ENCODE measurements around the gene CMKLR1. TPM values are rescaled to one million over a fixed set of nuclear protein-coding genes. Genes with fewer than 3 reads are reported as not detected.

CMKLR1 gene
- total RNA-seq, 1 experiment from 2014 or later: 0.12 TPM

GRCh38 chr12:108358580-108358965 is 19.5 kb upstream of the CMKLR1 start:
- peaks cover 7% of the 10 kb centered on the region for H3K9me3 Mint-ChIP-seq (ENCODE audit: unreplicated experiment)
- CTCF ChIA-PET: no interaction called here
- H3K27ac Mint-ChIP-seq (ENCODE audit: low read depth, unreplicated experiment): no peak overlapping the region
- DNase-seq (ENCODE audit: unreplicated experiment): no peak
- intact Hi-C loops (cut with micrococcal nuclease): no loop called here
- H3K27me3 Mint-ChIP-seq (ENCODE audit: insufficient read depth, unreplicated experiment): no peaks in the 10 kb centered on the region
- no peak for TF ChIP-seq CTCF (IDR thresholded peaks at IDR 0.05; ENCODE audit: unreplicated experiment)
- H3K4me3 Mint-ChIP-seq (ENCODE audit: unreplicated experiment): no peak overlapping the region
- peaks cover under 1% of the 10 kb centered on the region for H3K4me1 Mint-ChIP-seq (ENCODE audit: insufficient read depth, unreplicated experiment)
- POLR2A ChIA-PET: no interaction called here
- no TSS peak for BruUV-seq (replicated peaks)
- H3K36me3 Mint-ChIP-seq (ENCODE audit: insufficient read depth, unreplicated experiment): no peaks in the 10 kb centered on the region

GRCh38 chr12:108357834-108358579 is 18.9 kb upstream of the CMKLR1 start:
- no peak for TF ChIP-seq CTCF (IDR thresholded peaks at IDR 0.05; ENCODE audit: unreplicated experiment)
- intact Hi-C loops (cut with micrococcal nuclease): no loop called here
- Mint-ChIP-seq H3K9me3 (ENCODE audit: unreplicated experiment) (peaks cover 2% of the 10 kb centered on the region), H3K36me3 (ENCODE audit: insufficient read depth, unreplicated experiment) (no peaks in the 10 kb centered on the region), H3K27me3 (ENCODE audit: insufficient read depth, unreplicated experiment) (no peaks in the 10 kb centered on the region), H3K4me1 (ENCODE audit: insufficient read depth, unreplicated experiment) (peaks cover 5% of the 10 kb centered on the region), H3K4me3 (ENCODE audit: unreplicated experiment) (no peak overlapping the region), H3K27ac (ENCODE audit: low read depth, unreplicated experiment) (no peak overlapping the region)
- BruUV-seq (replicated peaks): no TSS peak
- CTCF ChIA-PET: no interaction called here
- DNase-seq (ENCODE audit: unreplicated experiment): no peak
- POLR2A ChIA-PET: no interaction called here

- ChIA-PET POLR2A (interaction anchor here (0.8 kb wide), 1 partner anchor 9 kb away, joined by 3 read pairs; no protein-coding TSS in a partner anchor), CTCF (interaction anchor here (1.0 kb wide), 1 partner anchor 14 kb away, joined by 3 read pairs; no protein-coding TSS in a partner anchor)
- H3K27me3 Mint-ChIP-seq (ENCODE audit: insufficient read depth, unreplicated experiment): no peaks in the 10 kb centered on the region
- no peak overlapping the region for H3K27ac Mint-ChIP-seq (ENCODE audit: low read depth, unreplicated experiment)
- intact Hi-C loops (cut with micrococcal nuclease): no loop called here
- H3K4me3 Mint-ChIP-seq (ENCODE audit: unreplicated experiment): no peak overlapping the region
- no peak for TF ChIP-seq CTCF (IDR thresholded peaks at IDR 0.05; ENCODE audit: unreplicated experiment)
- no peaks in the 10 kb centered on the region for H3K36me3 Mint-ChIP-seq (ENCODE audit: insufficient read depth, unreplicated experiment)
- BruUV-seq (replicated peaks): no TSS peak
- peaks cover 5% of the 10 kb centered on the region for H3K4me1 Mint-ChIP-seq (ENCODE audit: insufficient read depth, unreplicated experiment)
- no peaks in the 10 kb centered on the region for H3K9me3 Mint-ChIP-seq (ENCODE audit: unreplicated experiment)
- DNase-seq (ENCODE audit: unreplicated experiment): no peak
Observed at GRCh38 chr12:108356835-108357806, 18.0 kb upstream of the CMKLR1 start.

GRCh38 chr12:108355069-108355468 is 16.0 kb upstream of the CMKLR1 start:
- Mint-ChIP-seq H3K4me3 (ENCODE audit: unreplicated experiment) (no peak overlapping the region), H3K27ac (ENCODE audit: low read depth, unreplicated experiment) (no peak overlapping the region), H3K36me3 (ENCODE audit: insufficient read depth, unreplicated experiment) (no peaks in the 10 kb centered on the region), H3K9me3 (ENCODE audit: unreplicated experiment) (no peaks in the 10 kb centered on the region), H3K27me3 (ENCODE audit: insufficient read depth, unreplicated experiment) (no peaks in the 10 kb centered on the region), H3K4me1 (ENCODE audit: insufficient read depth, unreplicated experiment) (peaks cover 5% of the 10 kb centered on the region)
- intact Hi-C loops (cut with micrococcal nuclease): no loop called here
- BruUV-seq (replicated peaks): no TSS peak
- ChIA-PET POLR2A (interaction anchor here (0.7 kb wide), 1 partner anchor 58 kb away, joined by 5 read pairs; no protein-coding TSS in a partner anchor), CTCF (no interaction called here)
- DNase-seq (ENCODE audit: unreplicated experiment): no peak
- TF ChIP-seq CTCF (IDR thresholded peaks at IDR 0.05; ENCODE audit: unreplicated experiment): no peak
